ENCODE measurements around the gene ADAP1. TPM values are rescaled to one million over a fixed set of nuclear protein-coding genes. Genes with fewer than 3 reads are reported as not detected.

Gene ADAP1
- total and polyA plus RNA-seq, 2 of the 13 experiments (the other 11 are each of a cell fraction or from before 2014, with no cell fraction given) = 10.5 to 24.6 TPM

DNA sequence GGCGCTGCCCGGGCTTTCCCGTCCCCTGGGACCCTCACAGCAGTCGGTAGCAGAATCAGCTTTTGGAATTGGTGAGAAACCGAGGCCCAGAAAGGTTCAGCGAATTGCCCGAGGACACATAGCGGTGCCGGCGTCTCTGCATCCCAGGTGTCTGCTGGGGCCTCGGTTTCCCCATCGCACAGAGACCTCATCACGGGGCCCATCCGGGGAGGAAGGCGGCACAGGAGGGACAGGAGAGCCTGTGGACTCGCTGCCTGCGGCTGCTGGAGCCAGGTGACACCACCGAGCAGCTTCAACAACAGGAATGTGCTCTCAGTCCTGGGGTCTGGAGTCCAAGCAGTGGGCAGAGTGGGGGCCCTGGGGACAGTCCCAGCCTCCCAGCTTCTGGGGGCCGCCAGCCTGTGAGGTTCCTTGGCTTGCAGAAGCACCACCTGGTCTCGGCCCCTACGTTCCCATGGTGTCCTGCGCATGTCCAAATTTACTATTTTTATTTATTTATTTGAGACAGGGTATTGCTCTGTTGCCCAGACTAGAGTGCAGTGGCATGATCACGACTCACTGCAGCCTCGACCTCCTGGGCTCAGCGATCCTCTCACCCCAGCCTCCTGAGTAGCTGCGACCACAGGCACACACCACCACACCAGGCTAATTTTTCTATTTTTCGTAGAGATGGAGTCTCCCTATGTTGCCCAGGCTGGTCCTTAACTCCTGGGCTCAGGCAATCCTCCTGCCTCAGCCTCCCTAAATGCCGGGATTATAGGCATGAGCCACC lies 21.4 kb upstream of the ADAP1 start (continued):
- TF ChIP-seq, protein P1, sequence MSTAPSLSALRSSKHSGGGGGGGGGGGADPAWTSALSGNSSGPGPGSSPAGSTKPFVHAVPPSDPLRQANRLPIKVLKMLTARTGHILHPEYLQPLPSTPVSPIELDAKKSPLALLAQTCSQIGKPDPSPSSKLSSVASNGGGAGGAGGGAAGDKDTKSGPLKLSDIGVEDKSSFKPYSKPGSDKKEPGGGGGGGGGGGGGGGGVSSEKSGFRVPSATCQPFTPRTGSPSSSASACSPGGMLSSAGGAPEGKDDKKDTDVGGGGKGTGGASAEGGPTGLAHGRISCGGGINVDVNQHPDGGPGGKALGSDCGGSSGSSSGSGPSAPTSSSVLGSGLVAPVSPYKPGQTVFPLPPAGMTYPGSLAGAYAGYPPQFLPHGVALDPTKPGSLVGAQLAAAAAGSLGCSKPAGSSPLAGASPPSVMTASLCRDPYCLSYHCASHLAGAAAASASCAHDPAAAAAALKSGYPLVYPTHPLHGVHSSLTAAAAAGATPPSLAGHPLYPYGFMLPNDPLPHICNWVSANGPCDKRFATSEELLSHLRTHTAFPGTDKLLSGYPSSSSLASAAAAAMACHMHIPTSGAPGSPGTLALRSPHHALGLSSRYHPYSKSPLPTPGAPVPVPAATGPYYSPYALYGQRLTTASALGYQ (CRISPR knock-in tag; IDR thresholded peaks at IDR 0.05) = 0 out of 2 replicates have a peak, but pooled peaks have one; percentile 0
- TF ChIP-seq RFXAP (CRISPR knock-in tag; IDR thresholded peaks at IDR 0.05; ENCODE audit: borderline replicate concordance) (no peak), SIN3B (IDR thresholded peaks at IDR 0.05; ENCODE audit: low read length) (no peak), ZMAT5 (CRISPR knock-in tag; IDR thresholded peaks at IDR 0.05; ENCODE audit: borderline replicate concordance, low read depth) (no peak), ELK4 (CRISPR knock-in tag; IDR thresholded peaks at IDR 0.05; ENCODE audit: borderline replicate concordance) (no peak), HMGA1 (CRISPR knock-in tag; conservative IDR thresholded peaks at IDR 0.05) (no peak), KLF15 (CRISPR knock-in tag; IDR thresholded peaks at IDR 0.05; ENCODE audit: borderline replicate concordance) (no peak), ZNF543 (CRISPR knock-in tag; IDR thresholded peaks at IDR 0.05) (no peak), SMAD9 (CRISPR knock-in tag; IDR thresholded peaks at IDR 0.05) (no peak), TEAD2 (CRISPR knock-in tag; IDR thresholded peaks at IDR 0.05) (no peak), MIXL1 (CRISPR knock-in tag; IDR thresholded peaks at IDR 0.05) (no peak; the same call in 1 of the 2 replicates), FOXK1 (CRISPR knock-in tag; IDR thresholded peaks at IDR 0.05; ENCODE audit: borderline replicate concordance, low read depth) (no peak), ZNF567 (CRISPR knock-in tag; IDR thresholded peaks at IDR 0.05; ENCODE audit: borderline replicate concordance) (no peak), ZNF850 (CRISPR knock-in tag; conservative IDR thresholded peaks at IDR 0.05) (0 out of 2 replicates have a peak, but pooled peaks have one; percentile 41), AHR (CRISPR knock-in tag; IDR thresholded peaks at IDR 0.05) (no peak), ATF1 (CRISPR knock-in tag; IDR thresholded peaks at IDR 0.05) (no peak), NFATC3 (CRISPR knock-in tag; IDR thresholded peaks at IDR 0.05) (no peak), ZNF891 (CRISPR knock-in tag; IDR thresholded peaks at IDR 0.05) (no peak), MTF2 (CRISPR knock-in tag; IDR thresholded peaks at IDR 0.05; ENCODE audit: borderline replicate concordance) (no peak), ZNF558 (CRISPR knock-in tag; IDR thresholded peaks at IDR 0.05; ENCODE audit: borderline replicate concordance) (0 out of 2 replicates have a peak, but pooled peaks have one; percentile 14), ZNF615 (CRISPR knock-in tag; IDR thresholded peaks at IDR 0.05; ENCODE audit: borderline replicate concordance) (no peak), KLF6 (CRISPR knock-in tag; IDR thresholded peaks at IDR 0.05) (no peak; the same call in 1 of the 2 replicates)
- TF ChIP-seq, protein P2, sequence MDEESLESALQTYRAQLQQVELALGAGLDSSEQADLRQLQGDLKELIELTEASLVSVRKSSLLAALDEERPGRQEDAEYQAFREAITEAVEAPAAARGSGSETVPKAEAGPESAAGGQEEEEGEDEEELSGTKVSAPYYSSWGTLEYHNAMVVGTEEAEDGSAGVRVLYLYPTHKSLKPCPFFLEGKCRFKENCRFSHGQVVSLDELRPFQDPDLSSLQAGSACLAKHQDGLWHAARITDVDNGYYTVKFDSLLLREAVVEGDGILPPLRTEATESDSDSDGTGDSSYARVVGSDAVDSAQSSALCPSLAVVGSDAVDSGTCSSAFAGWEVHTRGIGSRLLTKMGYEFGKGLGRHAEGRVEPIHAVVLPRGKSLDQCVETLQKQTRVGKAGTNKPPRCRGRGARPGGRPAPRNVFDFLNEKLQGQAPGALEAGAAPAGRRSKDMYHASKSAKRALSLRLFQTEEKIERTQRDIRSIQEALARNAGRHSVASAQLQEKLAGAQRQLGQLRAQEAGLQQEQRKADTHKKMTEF (CRISPR knock-in tag; IDR thresholded peaks at IDR 0.05) = no peak
- TF ChIP-seq, protein P3, sequence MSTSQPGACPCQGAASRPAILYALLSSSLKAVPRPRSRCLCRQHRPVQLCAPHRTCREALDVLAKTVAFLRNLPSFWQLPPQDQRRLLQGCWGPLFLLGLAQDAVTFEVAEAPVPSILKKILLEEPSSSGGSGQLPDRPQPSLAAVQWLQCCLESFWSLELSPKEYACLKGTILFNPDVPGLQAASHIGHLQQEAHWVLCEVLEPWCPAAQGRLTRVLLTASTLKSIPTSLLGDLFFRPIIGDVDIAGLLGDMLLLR (CRISPR knock-in tag; IDR thresholded peaks at IDR 0.05) = no peak
